GM10266 (cell line): Measurements from ENCODE around the gene PLXNA1.

Source experiments
- DNase-seq: peaks from one replicate; pipeline ENCODE4 v3.0.0; 2012; ENCODE audit errors: extremely low spot score
- CTCF ChIP-seq: IDR thresholded peaks from 2 replicates; pipeline ENCODE4 v1.5.1; 2012; ENCODE audit warnings: mild to moderate bottlenecking, low read depth; ENCODE audit not compliant: control insufficient read depth, insufficient read depth; ENCODE audit errors: missing control alignments

PLXNA1 gene

DNA sequence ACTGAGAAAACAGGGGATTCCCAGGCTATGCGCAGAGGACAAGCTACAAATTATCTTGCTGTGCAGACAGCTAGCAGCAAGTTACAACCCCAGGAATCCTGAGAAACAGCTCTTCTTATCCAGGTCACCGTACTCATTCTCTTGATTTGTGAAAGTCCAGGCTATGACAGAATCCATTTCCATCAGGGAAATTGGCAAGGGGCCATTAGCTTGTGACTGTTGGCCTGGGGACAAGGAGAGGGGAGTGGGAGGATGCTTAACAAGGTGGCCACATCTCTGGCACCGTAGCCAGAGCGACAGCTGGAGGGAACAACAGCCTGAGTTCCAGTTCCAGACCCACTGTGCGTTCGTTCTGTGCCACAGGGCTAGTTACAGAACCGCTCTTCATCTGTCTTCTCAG lies 44.9 kb upstream of the PLXNA1 start:
- no peak for DNase-seq
- TF ChIP-seq CTCF: no peak

GRCh38 chr3:126938520-126939337 lies 44.2 kb upstream of the PLXNA1 start:
- no peak for TF ChIP-seq CTCF
- DNase-seq: no peak

DNA sequence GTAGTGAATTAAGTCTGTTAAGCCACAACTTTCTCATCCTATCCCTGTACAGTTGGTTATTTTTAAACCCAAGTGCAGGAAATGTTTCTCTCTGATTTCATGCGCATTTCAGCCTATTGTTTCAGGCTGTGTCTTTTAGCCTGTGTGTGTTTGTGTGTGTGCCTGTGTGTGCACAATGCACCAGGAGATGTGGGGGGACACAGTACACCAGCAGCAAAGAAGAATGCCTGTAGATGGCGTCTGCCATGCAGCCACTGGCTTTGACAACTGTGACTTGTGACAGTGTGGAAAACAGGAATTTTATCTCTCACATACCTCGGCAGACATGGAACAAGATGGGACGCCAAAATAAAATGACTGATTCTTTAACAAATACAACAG lies 43.6 kb upstream of the PLXNA1 start:
- TF ChIP-seq CTCF: peak; percentile 36
- DNase-seq: no peak

- DNase-seq: no peak
- TF ChIP-seq CTCF: no peak
Observed at GRCh38 chr3:126939733-126940132, 43.2 kb upstream of the PLXNA1 start.

GRCh38 chr3:126941721-126942270 lies 41.1 kb upstream of the PLXNA1 start:
- DNase-seq: no peak
- TF ChIP-seq CTCF: no peak

DNA sequence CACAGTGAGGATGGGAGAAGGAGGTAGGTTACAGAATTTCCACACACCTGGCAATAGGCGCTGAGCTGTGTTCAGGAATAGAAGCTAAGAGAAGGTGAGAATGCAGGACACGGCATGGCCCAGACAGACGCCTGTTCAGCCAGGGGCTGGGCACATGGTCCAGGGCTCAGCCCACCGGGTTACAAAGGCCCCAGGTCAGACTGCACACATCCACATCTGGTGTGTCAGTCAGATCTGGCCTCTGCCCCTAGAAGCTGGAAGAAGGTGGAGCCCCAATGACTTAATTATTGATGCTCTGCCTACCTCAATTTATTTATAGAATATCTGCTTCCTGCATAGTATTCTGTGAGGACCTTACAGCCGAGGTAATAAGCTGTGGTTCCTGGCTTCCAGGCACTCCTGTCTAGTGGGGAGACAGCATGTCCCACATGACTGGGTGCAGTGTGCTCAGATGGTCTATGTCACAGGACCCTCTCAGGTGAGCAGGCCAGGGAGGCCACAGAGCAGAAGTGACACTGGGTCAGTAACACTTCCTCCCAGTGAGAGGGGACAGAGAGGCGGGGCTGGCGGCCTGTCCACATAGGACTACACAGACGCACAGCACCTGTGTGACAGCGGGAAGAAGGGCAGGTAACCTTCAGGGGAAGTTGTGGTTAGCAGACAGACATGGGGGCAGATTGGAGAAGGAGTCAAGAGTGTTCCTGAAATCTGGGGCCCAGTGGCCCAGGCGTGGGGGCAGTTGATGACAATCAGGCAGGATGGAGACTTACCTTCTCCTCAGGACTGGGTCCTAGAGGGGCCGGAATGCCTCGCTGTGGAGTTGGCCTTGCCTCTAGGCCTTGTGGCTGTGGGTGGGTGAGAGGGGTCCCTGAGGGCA lies 38.6 kb upstream of the PLXNA1 start:
- no peak for TF ChIP-seq CTCF
- DNase-seq: no peak
